ENCODE results near the gene CLEC10A.
"Not testable (repeated sequence)": the region's sequence is repeated elsewhere in the genome, so short reads cannot be mapped to it uniquely, and the experiment has no call there.

The CLEC10A gene

GRCh38 chr17:7097940-7098339 is 17.9 kb upstream of the CLEC10A start:
- Histone ChIP-seq H3K9me2 (replicated peaks; ENCODE audit: insufficient read depth, low read length) (no peaks in the 10 kb centered on the region), H2AFZ (ENCODE audit: low read length) (no peak overlapping the region), H3K9me3 (replicated peaks; ENCODE audit: insufficient read depth, low read length) (no peaks in the 10 kb centered on the region), H3F3A (ENCODE audit: insufficient read depth, low read length) (no peaks in the 10 kb centered on the region), H4K20me1 (ENCODE audit: insufficient read depth, low read length) (no peaks in the 10 kb centered on the region), H3K36me3 (replicated peaks; ENCODE audit: insufficient read depth, low read length) (no peaks in the 10 kb centered on the region), H3K4me3 (ENCODE audit: low read length) (no peak overlapping the region), H3K4me2 (ENCODE audit: low read depth, low read length) (no peak overlapping the region), H3K9ac (ENCODE audit: low read length) (no peak overlapping the region), H3K27ac (ENCODE audit: low read length) (no peak overlapping the region), H3K79me2 (ENCODE audit: low read length) (no peaks in the 10 kb centered on the region), H3K27me3 (replicated peaks; ENCODE audit: insufficient read depth, low read length) (peaks cover 97% of the 10 kb centered on the region), H3K4me1 (ENCODE audit: low read length) (no peaks in the 10 kb centered on the region)
- DNase-seq: no peak
- TF ChIP-seq EZH2 (optimal IDR thresholded peaks at IDR 0.05; ENCODE audit: low read depth, low read length) (no peak), EZH2phosphoT487 (IDR thresholded peaks at IDR 0.05; ENCODE audit: low read length) (no peak), CTCF (IDR thresholded peaks at IDR 0.05; ENCODE audit: low read length) (no peak)

GRCh38 chr17:7095625-7096024 is 15.6 kb upstream of the CLEC10A start:
- Histone ChIP-seq H3K9ac (ENCODE audit: low read length) (no peak overlapping the region), H3K4me3 (ENCODE audit: low read length) (no peak overlapping the region), H3K27ac (ENCODE audit: low read length) (no peak overlapping the region), H3K36me3 (replicated peaks; ENCODE audit: insufficient read depth, low read length) (no peaks in the 10 kb centered on the region), H3K9me2 (replicated peaks; ENCODE audit: insufficient read depth, low read length) (no peaks in the 10 kb centered on the region), H3K27me3 (replicated peaks; ENCODE audit: insufficient read depth, low read length) (peaks cover 90% of the 10 kb centered on the region), H3F3A (ENCODE audit: insufficient read depth, low read length) (no peaks in the 10 kb centered on the region), H4K20me1 (ENCODE audit: insufficient read depth, low read length) (no peaks in the 10 kb centered on the region), H3K79me2 (ENCODE audit: low read length) (no peaks in the 10 kb centered on the region), H2AFZ (ENCODE audit: low read length) (no peak overlapping the region), H3K4me2 (ENCODE audit: low read depth, low read length) (no peak overlapping the region), H3K4me1 (ENCODE audit: low read length) (no peaks in the 10 kb centered on the region), H3K9me3 (replicated peaks; ENCODE audit: insufficient read depth, low read length) (no peaks in the 10 kb centered on the region)
- DNase-seq: no peak
- TF ChIP-seq EZH2 (optimal IDR thresholded peaks at IDR 0.05; ENCODE audit: low read depth, low read length): no peak
- TF ChIP-seq EZH2phosphoT487 (IDR thresholded peaks at IDR 0.05; ENCODE audit: low read length): no peak
- no peak for TF ChIP-seq CTCF (IDR thresholded peaks at IDR 0.05; ENCODE audit: low read length)

- no peak for TF ChIP-seq EZH2phosphoT487 (IDR thresholded peaks at IDR 0.05; ENCODE audit: low read length)
- no peak for TF ChIP-seq CTCF (IDR thresholded peaks at IDR 0.05; ENCODE audit: low read length)
- no peak for TF ChIP-seq EZH2 (optimal IDR thresholded peaks at IDR 0.05; ENCODE audit: low read depth, low read length)
- no peak overlapping the region for H3K27ac ChIP-seq (ENCODE audit: low read length)
- no peaks in the 10 kb centered on the region for H3K79me2 ChIP-seq (ENCODE audit: low read length)
- H3K9me3 ChIP-seq (replicated peaks; ENCODE audit: insufficient read depth, low read length): no peaks in the 10 kb centered on the region
- peaks cover 91% of the 10 kb centered on the region for H3K27me3 ChIP-seq (replicated peaks; ENCODE audit: insufficient read depth, low read length)
- H3K4me2 ChIP-seq (ENCODE audit: low read depth, low read length): no peak overlapping the region
- H3K9me2 ChIP-seq (replicated peaks; ENCODE audit: insufficient read depth, low read length): no peaks in the 10 kb centered on the region
- no peak overlapping the region for H3K4me3 ChIP-seq (ENCODE audit: low read length)
- H3K9ac ChIP-seq (ENCODE audit: low read length): no peak overlapping the region
- no peak for DNase-seq
- no peaks in the 10 kb centered on the region for H3F3A ChIP-seq (ENCODE audit: insufficient read depth, low read length)
- H2AFZ ChIP-seq (ENCODE audit: low read length): no peak overlapping the region
- no peaks in the 10 kb centered on the region for H4K20me1 ChIP-seq (ENCODE audit: insufficient read depth, low read length)
- H3K36me3 ChIP-seq (replicated peaks; ENCODE audit: insufficient read depth, low read length): no peaks in the 10 kb centered on the region
- H3K4me1 ChIP-seq (ENCODE audit: low read length): no peaks in the 10 kb centered on the region
These were observed 14.6 kb upstream of the CLEC10A start for GRCh38 chr17:7094652-7095019.

- not testable (repeated sequence) for H3K4me1 ChIP-seq (ENCODE audit: low read length); H3K27ac ChIP-seq (ENCODE audit: low read length); H3F3A ChIP-seq (ENCODE audit: insufficient read depth, low read length); H3K79me2 ChIP-seq (ENCODE audit: low read length); H3K36me3 ChIP-seq (replicated peaks; ENCODE audit: insufficient read depth, low read length); H2AFZ ChIP-seq (ENCODE audit: low read length); DNase-seq; H3K9me2 ChIP-seq (replicated peaks; ENCODE audit: insufficient read depth, low read length); H3K9ac ChIP-seq (ENCODE audit: low read length); H3K4me3 ChIP-seq (ENCODE audit: low read length); H4K20me1 ChIP-seq (ENCODE audit: insufficient read depth, low read length); H3K4me2 ChIP-seq (ENCODE audit: low read depth, low read length); H3K9me3 ChIP-seq (replicated peaks; ENCODE audit: insufficient read depth, low read length)
- peaks cover 82% of the 10 kb centered on the region for H3K27me3 ChIP-seq (replicated peaks; ENCODE audit: insufficient read depth, low read length)
These were observed 11.4 kb upstream of the CLEC10A start for GRCh38 chr17:7091311-7092005.

- not testable (repeated sequence) for H3K27ac ChIP-seq (ENCODE audit: low read length)
- peaks cover 69% of the 10 kb centered on the region for H3K27me3 ChIP-seq (replicated peaks; ENCODE audit: insufficient read depth, low read length)
These were observed 9.5 kb upstream of the CLEC10A start for GRCh38 chr17:7089570-7089969.

More at GRCh38 chr17:7089570-7089969, 9.5 kb upstream of the CLEC10A start:
- H2AFZ ChIP-seq (ENCODE audit: low read length); H3K9ac ChIP-seq (ENCODE audit: low read length); H3F3A ChIP-seq (ENCODE audit: insufficient read depth, low read length); H3K4me1 ChIP-seq (ENCODE audit: low read length); H3K9me2 ChIP-seq (replicated peaks; ENCODE audit: insufficient read depth, low read length); H3K4me3 ChIP-seq (ENCODE audit: low read length); H3K79me2 ChIP-seq (ENCODE audit: low read length); DNase-seq; H4K20me1 ChIP-seq (ENCODE audit: insufficient read depth, low read length); H3K36me3 ChIP-seq (replicated peaks; ENCODE audit: insufficient read depth, low read length); H3K9me3 ChIP-seq (replicated peaks; ENCODE audit: insufficient read depth, low read length); H3K4me2 ChIP-seq (ENCODE audit: low read depth, low read length): not testable (repeated sequence)
